ENCODE data around the gene CALML3.

The CALML3 gene

DNA sequence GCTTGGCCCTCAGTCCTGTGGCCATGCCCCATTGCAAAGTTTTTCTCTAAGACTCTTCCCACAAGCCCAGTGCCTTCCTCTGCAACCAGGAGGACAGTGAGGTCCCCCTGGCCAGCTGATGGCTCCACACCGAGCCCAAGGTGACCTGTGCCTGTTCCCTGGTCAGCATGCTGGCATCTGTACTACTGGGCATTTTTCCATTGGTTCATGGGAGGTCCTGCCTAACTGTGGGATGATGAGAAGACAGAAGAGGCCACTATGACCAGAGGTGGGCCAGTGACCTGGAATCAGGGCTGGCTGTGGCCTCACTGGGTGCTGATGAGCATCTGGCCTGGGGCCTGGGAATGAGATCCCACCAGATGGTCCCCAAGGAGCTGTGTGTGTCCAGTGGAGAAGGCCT is 20.2 kb downstream of the CALML3 start:
- DNase-seq: no peak

- DNase-seq: no peak
These were observed 20.6 kb downstream of the CALML3 start for GRCh38 chr10:5545426-5545777.

DNA sequence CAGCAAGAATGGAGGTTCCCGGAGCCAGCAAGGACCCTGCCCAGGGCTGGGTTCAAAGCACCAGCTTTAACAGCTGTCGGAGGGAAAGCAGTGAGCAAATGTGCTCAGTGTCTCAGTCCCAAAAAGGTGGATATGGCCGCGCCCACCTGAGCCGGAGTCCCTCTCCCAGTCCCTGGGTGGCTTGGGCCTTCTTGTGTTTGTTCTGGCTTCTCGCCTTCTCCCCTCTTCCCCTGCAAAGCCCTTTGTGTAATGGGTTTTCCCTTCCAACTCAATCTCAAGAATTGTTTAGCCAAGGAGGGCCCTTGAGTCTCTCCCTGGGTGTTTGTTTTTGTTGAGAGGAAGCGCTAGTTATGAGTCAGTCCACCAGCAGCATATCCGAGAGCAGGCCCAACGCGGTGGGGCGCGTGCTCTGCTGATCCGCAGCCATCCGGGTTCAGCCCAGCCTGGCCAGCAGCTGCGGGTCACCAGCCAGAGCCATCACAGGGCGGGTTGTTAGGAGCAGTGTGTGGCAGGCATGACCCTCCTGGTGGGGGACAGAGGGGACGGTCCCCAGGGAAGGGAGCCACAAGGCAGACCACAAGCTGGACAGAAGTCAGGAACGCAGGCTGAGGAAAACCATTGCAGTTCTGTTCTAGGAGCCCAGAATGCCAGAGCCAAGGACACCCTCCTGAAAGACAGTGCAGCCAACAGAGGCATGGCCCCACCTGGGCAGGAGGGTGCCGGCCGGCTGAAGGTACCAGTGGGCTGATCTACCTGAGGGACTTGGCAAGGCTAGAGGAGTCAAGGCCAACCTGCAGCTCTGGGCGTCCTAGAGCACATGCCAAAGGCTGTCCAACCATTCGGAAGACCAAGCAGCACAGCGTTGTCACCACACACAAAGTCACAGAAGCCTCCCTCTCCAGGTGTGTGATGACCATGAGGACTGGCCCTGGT is 21.3 kb downstream of the CALML3 start:
- no peak for DNase-seq

- DNase-seq: no peak
These were observed 22.3 kb downstream of the CALML3 start for GRCh38 chr10:5546891-5547680.

DNA sequence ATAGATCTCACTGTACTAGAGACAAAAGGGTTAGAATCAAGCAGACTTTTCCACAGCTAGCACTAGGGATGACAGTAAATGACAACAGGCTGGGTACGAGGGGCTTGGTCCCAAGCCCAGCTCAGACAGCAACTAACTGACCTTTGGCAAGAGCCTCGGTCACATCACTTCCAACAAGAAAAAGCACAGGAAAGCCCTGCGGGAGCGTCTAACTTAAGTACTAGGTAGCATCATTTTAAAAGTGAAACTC is 22.8 kb downstream of the CALML3 start:
- no peak for DNase-seq

DNA sequence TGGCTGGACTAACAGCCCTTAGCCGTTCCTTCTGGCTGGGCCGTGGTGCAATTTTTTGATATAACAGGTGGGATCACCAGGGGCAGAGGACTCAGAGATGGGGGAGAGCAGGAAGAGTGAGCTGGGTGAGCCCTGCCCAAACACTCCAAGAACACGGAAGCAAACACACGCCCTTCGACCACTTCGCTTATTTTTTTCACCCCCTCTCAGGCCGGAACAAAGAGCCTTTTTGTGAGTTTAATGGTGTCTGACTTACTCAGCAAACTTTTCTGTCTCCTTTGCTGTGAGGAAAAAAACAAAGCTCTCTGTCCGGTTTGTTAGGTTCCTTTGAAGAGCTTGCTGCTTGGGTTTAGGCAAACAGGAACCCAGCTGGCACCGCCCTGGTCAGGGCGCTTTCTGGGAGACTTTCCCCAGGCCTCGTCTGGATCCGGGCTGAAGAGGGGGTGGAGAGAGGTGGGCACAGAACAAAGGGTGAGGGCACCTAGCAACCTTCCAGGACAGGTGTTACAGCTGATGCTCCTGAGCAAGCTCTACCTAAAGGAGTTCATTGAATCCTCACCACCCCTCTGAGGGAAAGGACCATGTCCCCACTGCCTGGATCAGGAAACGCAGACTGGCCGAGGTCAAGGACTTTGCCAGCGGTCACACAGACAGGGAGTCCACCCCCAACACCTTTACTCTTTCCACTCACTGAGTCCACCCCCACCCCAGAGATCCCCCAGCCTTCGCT is 23.3 kb downstream of the CALML3 start:
- no peak for DNase-seq

GRCh38 chr10:5549462-5550249 is 24.9 kb downstream of the CALML3 start:
- DNase-seq: no peak

GRCh38 chr10:5550250-5550545 is 25.4 kb downstream of the CALML3 start:
- DNase-seq: no peak

- no peak for DNase-seq
These were observed 26.1 kb downstream of the CALML3 start for GRCh38 chr10:5550621-5551530.

DNA sequence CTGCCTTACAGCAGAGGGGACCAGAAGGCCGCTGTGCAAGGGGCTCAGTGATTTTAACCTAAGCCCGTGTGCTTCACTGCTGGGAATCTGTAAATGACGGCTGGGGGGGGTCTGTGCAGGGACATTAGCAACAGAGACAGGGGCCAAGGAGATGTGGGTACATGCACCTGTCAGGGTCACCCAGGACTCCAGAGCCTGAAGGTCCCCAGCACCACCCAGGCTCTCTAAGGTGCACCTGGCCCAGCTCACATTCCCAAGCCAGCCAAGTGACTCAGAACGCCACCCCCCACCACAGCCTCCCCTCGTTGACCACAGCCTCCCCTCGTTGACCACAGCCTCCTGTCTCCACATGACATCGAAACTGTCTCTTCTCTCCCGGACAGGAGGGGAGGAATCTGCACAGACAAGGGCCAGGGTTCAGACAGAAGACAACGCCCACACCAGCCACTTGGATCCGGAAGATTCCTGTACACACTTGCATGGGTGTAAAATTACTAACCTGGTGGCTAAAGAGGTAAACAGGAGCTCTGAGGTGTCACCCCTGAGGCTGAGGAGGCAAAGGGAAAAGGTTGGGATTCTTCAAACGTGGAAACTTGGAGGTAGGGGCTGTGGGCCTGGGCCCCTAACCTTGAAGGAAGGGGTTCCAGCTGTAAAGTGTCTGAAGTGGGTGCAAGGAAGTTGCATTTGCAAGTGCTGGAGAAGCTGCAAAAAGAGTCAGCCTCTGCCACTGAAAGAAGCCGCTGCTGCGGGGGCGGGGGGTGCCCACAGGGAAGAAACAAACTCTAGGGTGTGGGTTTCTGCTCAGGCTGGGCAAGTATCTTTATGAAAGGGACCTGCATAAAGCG is 27.0 kb downstream of the CALML3 start:
- DNase-seq: peak; percentile 71

GRCh38 chr10:5552376-5553321 is 27.9 kb downstream of the CALML3 start:
- no peak for DNase-seq

DNA sequence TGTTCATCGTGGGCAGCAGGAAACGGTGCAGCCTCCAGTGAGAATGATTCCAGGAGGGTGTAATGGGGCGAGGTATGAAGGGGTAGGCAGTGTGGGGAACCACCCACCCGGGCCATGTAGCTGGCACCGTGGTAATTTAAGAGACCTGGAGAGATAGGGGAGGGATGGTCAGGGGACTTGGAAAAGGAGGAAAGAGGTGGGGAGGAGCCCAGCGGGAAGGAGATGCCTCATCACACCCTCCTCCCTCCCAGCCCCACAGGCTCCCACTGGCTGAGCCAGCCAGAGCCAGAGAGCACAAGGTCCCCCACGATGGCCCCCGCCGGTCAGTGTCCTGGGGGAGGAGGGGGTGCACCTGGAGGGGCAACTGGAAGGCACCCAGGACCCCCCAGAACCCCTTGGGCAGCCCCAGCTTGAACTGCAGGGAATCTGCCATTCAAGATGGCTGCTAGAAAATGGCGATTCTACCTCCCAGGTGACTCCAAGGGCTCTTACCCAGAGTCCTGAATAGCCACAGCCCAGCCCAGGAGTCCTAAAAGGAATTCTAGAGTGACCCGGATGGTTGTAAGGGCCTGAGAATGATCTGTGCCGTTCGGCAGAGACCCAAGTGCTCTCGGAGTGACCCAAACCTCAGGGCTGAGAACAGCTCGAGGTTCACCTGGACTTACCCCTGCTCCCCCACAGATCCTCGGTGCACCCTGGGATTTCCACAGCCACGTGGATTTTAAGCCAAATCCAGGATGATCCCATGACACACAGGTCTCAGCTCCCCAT is 28.8 kb downstream of the CALML3 start:
- no peak for DNase-seq

DNA sequence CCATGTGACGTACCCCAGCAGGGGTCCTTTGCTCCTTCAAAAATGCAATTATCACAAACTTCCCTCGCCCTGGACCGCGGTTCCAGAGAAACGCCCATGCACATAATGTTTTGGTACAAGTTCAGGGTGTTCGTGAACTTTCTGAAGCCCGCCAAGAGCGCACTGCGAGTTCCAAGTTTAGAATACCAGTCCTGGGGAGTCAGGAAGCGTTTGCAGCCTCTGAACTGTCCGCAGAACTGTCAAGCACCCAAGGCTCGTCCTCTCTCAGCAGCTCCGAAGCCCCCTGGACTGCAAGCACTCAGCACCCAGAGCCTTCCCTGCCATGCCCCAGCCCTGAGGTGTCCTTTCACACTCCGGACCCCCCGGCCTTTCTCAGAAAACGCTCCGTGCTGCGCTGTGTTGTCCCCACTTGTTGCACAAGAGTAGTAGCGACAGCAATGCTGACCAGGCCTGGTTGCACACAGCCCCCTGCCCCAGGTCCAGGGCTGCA is 30.3 kb downstream of the CALML3 start:
- no peak for DNase-seq

GRCh38 chr10:5555881-5556280 is 31.1 kb downstream of the CALML3 start:
- no peak for DNase-seq

DNA sequence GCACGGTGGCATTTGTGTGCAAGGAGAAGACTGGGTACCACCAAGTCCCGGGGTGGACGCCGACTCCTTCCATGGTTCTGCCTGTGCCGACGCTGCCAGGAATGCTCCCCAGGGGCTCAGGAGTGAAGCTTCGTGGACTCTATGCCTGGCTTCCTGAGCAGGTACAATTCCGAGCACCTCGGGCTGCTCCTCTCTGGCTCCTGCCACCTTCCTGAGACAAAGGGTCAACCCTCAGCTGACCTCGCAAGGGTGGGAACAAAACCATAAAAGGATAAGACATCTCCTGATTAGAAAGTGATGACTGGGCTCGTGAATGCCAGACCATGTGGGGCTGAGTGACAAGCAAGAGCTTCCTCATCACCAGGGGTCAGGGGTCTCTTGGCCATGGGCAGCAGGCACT is 31.8 kb downstream of the CALML3 start:
- no peak for DNase-seq

DNA sequence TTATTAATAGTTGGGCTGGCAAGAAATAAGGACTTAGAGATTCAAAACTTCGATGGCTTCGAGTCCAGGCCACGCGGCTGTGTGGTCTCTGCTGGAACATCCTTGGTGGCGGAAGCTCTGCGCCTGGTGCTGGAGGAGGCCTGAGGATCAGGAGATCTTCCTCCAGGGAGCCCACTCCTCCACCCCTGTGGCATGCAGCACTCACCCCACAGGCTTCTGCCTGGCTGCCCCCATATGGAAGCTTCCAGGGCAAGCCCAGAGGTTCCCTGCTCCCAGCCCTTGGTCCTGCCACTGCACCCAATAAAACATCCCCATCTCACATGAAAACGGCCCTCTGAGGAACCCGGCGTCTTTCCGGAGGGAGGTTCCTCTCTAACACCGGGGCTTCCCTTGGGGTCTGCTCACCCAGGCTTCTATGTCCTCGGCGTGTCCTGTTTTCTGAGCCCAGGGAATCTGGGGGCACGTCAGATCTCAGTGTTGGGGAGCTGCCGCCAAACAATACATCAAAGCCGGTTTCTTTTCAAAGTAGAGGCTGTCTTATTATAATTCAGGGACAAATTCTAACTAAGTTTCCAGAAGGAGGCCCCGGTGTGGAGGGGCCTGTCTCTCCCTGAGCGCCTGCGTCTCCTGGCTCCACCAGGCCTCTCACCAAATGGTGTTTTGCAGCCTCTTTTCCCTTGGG is 32.4 kb downstream of the CALML3 start:
- DNase-seq: no peak

- DNase-seq: no peak
These were observed 33.3 kb downstream of the CALML3 start for GRCh38 chr10:5557799-5558771.
